A172 (cell line): ENCODE results near the gene PIPOX. TPM values are rescaled to one million over a fixed set of nuclear protein-coding genes. Genes with fewer than 3 reads are reported as not detected.

Experiments
- DNase-seq: peaks from one replicate; pipeline ENCODE4 v3.0.0-alpha.2; 2015; ENCODE audit warnings: low spot score
- total RNA-seq: library from RNA; depleted of rRNA; stranded (reverse); fragments of >200 nt; shearing (Covaris generic); gene quantifications from 2 replicates; pipeline ENCODE4 v1.2.3, GENCODE V29; 2014

The PIPOX gene
- total RNA-seq, 1 experiment from 2014 or later: 1.7 TPM

- DNase-seq: no peak
Measured at GRCh38 chr17:29019475-29020181, 23.3 kb upstream of the PIPOX start.

DNA sequence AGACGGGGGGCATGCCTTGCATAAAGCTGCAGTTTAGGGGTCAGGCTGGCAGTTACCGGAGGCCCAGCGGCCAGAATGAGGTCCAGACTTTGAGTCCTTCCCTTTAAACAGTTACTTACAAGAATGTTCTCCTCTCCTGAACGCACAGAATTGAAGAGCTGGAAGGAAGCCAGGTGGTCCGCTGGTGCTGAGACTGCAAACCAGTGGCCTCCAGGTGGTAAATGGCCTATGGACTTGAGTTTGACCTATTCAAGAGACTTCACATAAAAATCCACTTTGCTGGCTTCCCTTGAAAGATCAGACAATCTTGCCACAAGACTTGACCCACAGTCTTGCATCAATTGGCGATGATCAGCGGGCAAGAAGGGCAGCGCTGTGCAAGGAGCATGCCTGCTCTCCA lies 22.4 kb upstream of the PIPOX start:
- DNase-seq: no peak

- DNase-seq: no peak
Measured at GRCh38 chr17:29021226-29021625, 21.7 kb upstream of the PIPOX start.

DNA sequence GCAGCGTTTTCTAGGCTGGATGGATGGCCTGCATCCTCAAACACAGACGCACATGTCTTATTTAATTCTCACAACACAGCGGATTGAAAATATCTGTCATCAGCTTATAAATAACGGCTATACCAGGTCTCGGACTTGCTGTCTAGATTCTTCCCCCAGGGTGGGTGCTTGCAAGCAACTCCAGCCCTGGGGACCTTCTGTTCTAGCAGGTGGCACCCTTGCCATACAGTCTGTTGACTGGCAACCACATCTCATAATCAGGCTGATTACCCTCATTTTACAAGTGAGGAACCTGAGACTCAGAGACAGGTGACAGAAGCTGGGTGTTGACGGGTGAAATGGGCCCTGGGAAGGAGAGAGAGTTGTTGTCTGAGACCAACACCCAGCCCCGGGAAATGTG lies 20.9 kb upstream of the PIPOX start:
- DNase-seq: no peak

GRCh38 chr17:29024316-29024952 lies 18.5 kb upstream of the PIPOX start:
- DNase-seq: no peak

GRCh38 chr17:29031488-29031887 lies 11.5 kb upstream of the PIPOX start:
- DNase-seq: no peak

- no peak for DNase-seq
Measured at GRCh38 chr17:29032013-29032856, 10.7 kb upstream of the PIPOX start.

GRCh38 chr17:29032857-29033197 lies 10.1 kb upstream of the PIPOX start:
- DNase-seq: no peak

GRCh38 chr17:29034510-29034909 lies 8.4 kb upstream of the PIPOX start:
- no peak for DNase-seq

DNA sequence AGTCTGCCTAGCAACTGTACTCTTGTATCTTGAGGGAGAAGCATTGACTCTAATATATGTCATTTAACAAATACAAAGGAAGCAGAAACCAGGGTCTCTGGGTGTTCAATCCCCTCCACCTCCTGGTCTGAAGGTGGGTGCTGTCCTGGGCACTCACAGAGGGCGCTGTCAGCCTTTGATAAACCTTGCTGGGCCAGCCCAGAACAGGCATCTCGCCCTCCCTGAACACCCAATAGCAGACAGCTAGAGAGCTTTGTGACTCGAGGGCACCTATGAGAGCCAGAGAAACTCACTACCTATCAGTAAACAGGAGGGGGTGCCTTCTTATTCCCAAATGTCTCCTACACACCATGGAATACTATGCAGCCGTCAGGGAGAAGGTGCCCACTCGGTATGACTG lies 6.4 kb upstream of the PIPOX start:
- no peak for DNase-seq

DNA sequence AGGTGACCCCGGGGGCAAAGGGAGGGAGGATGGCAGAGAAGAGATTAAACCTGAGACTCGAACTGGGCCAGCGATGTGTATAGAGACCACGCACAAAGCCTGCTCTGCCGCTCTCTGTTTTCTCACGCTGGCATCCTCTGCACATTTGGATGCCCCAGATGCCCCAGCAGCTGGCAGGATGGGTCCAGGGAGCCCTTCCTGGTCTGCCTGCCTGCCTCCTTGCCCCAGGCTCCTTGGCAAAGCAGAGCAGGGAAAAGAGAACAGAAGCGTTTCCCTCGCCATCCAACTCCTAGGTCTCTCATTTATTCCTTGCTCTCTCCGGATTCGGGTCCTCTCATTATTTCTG lies 5.2 kb upstream of the PIPOX start:
- DNase-seq: no peak

GRCh38 chr17:29038085-29038795 lies 4.7 kb upstream of the PIPOX start:
- DNase-seq: no peak

GRCh38 chr17:29039764-29040598 lies 3.0 kb upstream of the PIPOX start:
- DNase-seq: peak; percentile 87

- no peak for DNase-seq
Measured at GRCh38 chr17:29041091-29041490, 1.9 kb upstream of the PIPOX start.

DNA sequence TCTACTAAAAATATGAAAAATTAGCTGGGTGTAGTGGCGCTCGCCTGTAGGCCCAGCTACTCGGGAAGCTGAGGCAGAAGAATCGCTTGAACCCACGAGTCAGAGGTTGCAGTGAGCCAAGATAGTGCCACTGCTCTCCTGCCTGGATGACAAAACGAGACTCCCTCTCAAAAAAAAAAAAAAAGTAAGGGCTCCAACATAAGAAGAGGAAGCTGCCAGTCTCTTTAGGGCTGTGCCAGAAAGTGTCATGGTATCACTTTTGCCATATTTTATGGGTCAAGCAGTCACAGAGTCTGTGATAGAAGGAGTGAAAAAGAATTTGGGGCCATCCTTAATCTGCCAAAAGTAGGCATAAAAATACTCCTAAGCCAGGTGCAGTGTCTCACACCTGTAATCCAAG lies 1.4 kb upstream of the PIPOX start:
- no peak for DNase-seq

DNA sequence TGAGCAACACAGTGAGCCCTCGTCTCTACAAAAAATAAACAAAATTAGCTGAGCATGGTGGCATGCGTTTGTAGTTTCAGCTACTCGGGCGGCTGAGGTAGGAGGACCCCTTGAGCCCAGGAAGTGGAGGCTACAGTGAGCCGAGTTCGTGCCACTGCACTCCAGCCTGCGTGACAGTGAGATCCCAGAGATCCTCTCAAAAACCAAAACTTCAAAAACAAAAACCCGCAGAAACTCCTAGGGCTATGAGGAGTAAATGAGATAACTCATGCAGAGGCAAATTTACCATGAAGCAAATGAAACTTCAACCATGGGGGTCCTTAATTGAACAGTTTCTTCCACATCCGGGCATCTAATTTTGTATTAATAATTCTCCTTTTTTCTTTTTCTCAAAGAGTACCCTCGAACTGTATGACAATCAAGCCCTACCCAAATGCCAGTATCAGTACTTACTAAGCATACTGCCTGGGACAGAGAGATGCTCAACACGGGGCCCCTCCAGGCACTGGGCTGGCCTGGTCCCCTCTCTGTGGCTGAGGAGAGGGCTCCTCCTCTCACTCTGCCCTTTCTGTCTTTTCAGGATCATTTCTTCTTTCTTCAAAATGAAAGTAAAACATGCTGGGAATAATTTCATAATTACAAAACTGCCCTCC lies 789 bp upstream of the PIPOX start:
- DNase-seq: no peak

DNA sequence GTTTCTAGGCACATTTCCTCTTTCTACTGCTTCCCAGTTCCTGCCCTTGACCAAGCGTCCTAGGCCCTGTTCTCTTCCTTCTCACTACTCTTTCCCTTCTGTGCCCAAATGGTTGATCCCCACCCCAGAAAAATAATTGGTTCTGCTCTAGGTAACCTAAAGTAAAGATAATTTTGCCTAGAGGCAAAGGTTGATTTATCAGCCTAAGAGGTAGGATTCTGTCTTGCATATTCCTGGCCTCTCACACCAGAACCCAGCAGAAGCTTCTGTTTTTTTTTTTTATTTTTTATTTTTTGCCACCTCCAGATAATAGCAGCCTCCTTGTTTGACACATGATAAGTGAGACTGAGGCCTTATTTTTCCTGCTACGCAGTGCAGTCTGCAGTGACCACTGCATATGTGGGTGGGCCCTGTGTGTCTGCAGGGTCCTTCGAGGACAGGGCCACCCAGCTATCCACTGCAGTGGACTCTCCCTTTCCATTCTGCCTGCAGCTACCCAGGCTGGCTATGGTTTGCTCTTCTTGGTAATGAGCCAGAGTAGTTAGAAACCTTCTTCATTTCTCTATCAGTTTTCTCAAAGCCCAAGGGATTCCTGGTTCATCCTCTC lies 701 bp downstream of the PIPOX start:
- DNase-seq: no peak

GRCh38 chr17:29045026-29045425 lies 2.1 kb downstream of the PIPOX start:
- DNase-seq: no peak

GRCh38 chr17:29045734-29046472 lies 3.0 kb downstream of the PIPOX start:
- no peak for DNase-seq

- DNase-seq: no peak
Measured at GRCh38 chr17:29046473-29046839, 3.5 kb downstream of the PIPOX start.
